GM18499 (cell line): ENCODE data around the gene DDIAS.
"Not testable (repeated sequence)": the region's sequence is repeated elsewhere in the genome, so short reads cannot be mapped to it uniquely, and the experiment has no call there.

ENCODE experiments used
- ATAC-seq: cut with Tn5 transposase; IDR thresholded peaks from one replicate; pipeline ENCODE4 v1.9.1; 2021; ENCODE audit warnings: moderate number of reproducible peaks; ENCODE audit not compliant: insufficient read depth, unreplicated experiment

Gene DDIAS

GRCh38 chr11:82919786-82920185, 18.2 kb downstream of the DDIAS start:
- ATAC-seq = not testable (repeated sequence)

- not testable (repeated sequence) for ATAC-seq
These were observed 18.7 kb downstream of the DDIAS start for GRCh38 chr11:82920227-82920626.

- not testable (repeated sequence) for ATAC-seq
These were observed 21.0 kb downstream of the DDIAS start for GRCh38 chr11:82922396-82923173.

GRCh38 chr11:82924522-82925224, 23.1 kb downstream of the DDIAS start:
- no peak for ATAC-seq

- ATAC-seq = peak; percentile 61
These were observed 25.8 kb downstream of the DDIAS start for GRCh38 chr11:82927264-82927880.

GRCh38 chr11:82929121-82929520, 27.6 kb downstream of the DDIAS start:
- no peak for ATAC-seq

- ATAC-seq = no peak
These were observed 28.7 kb downstream of the DDIAS start for GRCh38 chr11:82930229-82930628.

- no peak for ATAC-seq
These were observed 29.2 kb downstream of the DDIAS start for GRCh38 chr11:82930734-82931133.

GRCh38 chr11:82932564-82932963, 31.0 kb downstream of the DDIAS start:
- ATAC-seq = no peak

GRCh38 chr11:82936261-82936660, 34.7 kb downstream of the DDIAS start:
- no peak for ATAC-seq

GRCh38 chr11:82937554-82937953, 36.0 kb downstream of the DDIAS start:
- no peak for ATAC-seq

- no peak for ATAC-seq
These were observed 37.9 kb downstream of the DDIAS start for GRCh38 chr11:82939456-82939855.

GRCh38 chr11:82942376-82942775, 40.8 kb downstream of the DDIAS start:
- ATAC-seq = no peak

- not testable (repeated sequence) for ATAC-seq
These were observed 41.9 kb downstream of the DDIAS start for GRCh38 chr11:82943430-82943829.

GRCh38 chr11:82944198-82944597, 42.7 kb downstream of the DDIAS start:
- no peak for ATAC-seq

GRCh38 chr11:82945041-82945440, 43.5 kb downstream of the DDIAS start:
- ATAC-seq = not testable (repeated sequence)

- ATAC-seq = no peak
These were observed 44.1 kb downstream of the DDIAS start for GRCh38 chr11:82945682-82946081.

- ATAC-seq = no peak
These were observed 47.8 kb downstream of the DDIAS start for GRCh38 chr11:82949352-82949751.

- not testable (repeated sequence) for ATAC-seq
These were observed 49.0 kb downstream of the DDIAS start for GRCh38 chr11:82950502-82950901.

GRCh38 chr11:82955736-82956453, 54.4 kb downstream of the DDIAS start:
- ATAC-seq = not testable (repeated sequence)
